Activated CD8-positive, alpha-beta T cell treated with anti-CD3 and anti-CD28 coated beads, Interleukin-2, amount 10 ng/mL, durations not matched to agents 7 days and 5 days (primary cell): Measurements from ENCODE around the gene KMO. TPM values are rescaled to one million over a fixed set of nuclear protein-coding genes. Genes with fewer than 3 reads are reported as not detected.

Source experiments
- ATAC-seq: fragments of 150-1000 bp; cut with Tn5 transposase; one replicate; pipeline ENCODE4 v1.10.0; 2021; ENCODE audit warnings: moderate library complexity
- CTCF ChIA-PET: fragments of 350-600 bp; sonication (Branson Sonifier 250); formaldehyde crosslinking; loops from one replicate; lab custom pipeline; 2021; ENCODE audit warnings: antibody characterized with exemption; lab: Charles Lee
- POLR2A ChIA-PET: fragments of 350-600 bp; sonication (Branson Sonifier 250); formaldehyde crosslinking; loops from one replicate; lab custom pipeline; 2021; ENCODE audit warnings: antibody characterized with exemption; lab: Charles Lee
- DNase-seq: peaks from one replicate; pipeline ENCODE4 v3.0.0-alpha.2; 2020
- H3K27ac Mint-ChIP-seq: one replicate; pipeline ENCODE4 v1.8.0; 2021; ENCODE audit warnings: mild to moderate bottlenecking, mixed read lengths
- H3K27me3 Mint-ChIP-seq: one replicate; pipeline ENCODE4 v1.8.0; 2021; ENCODE audit warnings: low read depth, mixed read lengths
- H3K36me3 Mint-ChIP-seq: one replicate; pipeline ENCODE4 v1.8.0; 2021; ENCODE audit warnings: low read depth, mixed read lengths
- H3K4me1 Mint-ChIP-seq: one replicate; pipeline ENCODE4 v1.8.0; 2021; ENCODE audit warnings: low read depth, mixed read lengths
- H3K4me3 Mint-ChIP-seq: one replicate; pipeline ENCODE4 v1.8.0; 2021; ENCODE audit warnings: mild to moderate bottlenecking, mixed read lengths
- H3K9me3 Mint-ChIP-seq: one replicate; pipeline ENCODE4 v1.8.0; 2022; ENCODE audit warnings: mixed read lengths; ENCODE audit not compliant: insufficient read depth
- total RNA-seq, 2 experiments: library from RNA; stranded (reverse); gene quantifications; one replicate each; pipeline ENCODE4 v1.2.3, GENCODE V29; 2021

KMO gene
- total RNA-seq, 2 experiments from 2014 or later = not detected

DNA sequence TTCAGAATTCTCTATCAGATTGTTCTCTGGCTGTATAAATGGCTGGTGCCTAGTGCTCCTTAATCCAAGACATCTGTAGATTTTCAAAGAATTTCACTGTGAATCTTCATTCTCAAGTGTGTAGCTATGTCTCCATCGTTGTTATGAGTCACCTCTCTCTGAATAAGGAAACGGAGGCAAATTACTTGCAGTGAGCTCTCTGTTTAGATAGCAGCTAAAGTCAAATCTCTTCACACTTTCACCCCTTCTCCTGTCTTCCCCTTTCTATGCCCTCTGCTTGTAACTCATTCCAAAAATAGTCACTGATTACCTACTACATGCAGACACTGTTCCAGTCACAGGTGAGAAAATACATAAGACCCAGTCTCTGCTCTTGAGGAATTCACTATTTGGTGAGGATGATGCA, 68.3 kb downstream of the KMO start:
- peaks cover 5% of the 10 kb centered on the region for H3K36me3 Mint-ChIP-seq
- H3K4me1 Mint-ChIP-seq = no peaks in the 10 kb centered on the region
- ATAC-seq (no peak), DNase-seq (no peak)
- no peak overlapping the region for H3K27ac Mint-ChIP-seq
- ChIA-PET POLR2A (no interaction called here), CTCF (interaction anchor here (1.0 kb wide), 1 partner anchor 10 kb away, joined by 3 read pairs; no protein-coding TSS in a partner anchor)
- no peak overlapping the region for H3K4me3 Mint-ChIP-seq
- no peaks in the 10 kb centered on the region for H3K27me3 Mint-ChIP-seq
- no peaks in the 10 kb centered on the region for H3K9me3 Mint-ChIP-seq

DNA sequence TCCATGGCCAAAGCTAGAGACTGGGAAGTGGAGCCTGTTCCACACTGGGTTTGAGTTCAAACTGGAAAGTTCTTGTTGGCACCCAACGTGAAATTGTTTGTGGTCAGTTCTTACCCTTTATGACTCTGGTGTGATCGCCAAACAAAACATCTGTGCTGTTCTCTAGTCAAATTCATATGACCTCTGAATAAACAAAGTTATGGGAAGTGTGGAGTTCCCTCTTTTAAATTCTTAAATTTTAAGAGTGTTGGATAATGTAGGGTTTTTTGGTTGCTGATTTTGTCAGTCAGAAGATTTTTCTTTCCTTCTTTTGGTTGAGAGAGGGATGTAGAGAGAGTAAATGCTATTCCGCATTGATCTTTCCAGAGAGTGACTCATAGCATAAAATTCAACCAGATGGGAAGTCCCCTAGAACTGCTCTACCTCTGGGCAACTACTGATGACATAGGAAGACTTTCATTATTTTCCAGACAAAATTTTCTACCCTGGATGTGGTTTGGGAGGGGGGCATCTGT, 71.6 kb downstream of the KMO start:
- Mint-ChIP-seq H3K27ac (no peak overlapping the region), H3K9me3 (no peaks in the 10 kb centered on the region), H3K36me3 (peaks cover 5% of the 10 kb centered on the region), H3K4me1 (no peaks in the 10 kb centered on the region), H3K27me3 (no peaks in the 10 kb centered on the region), H3K4me3 (no peak overlapping the region)
- POLR2A ChIA-PET = no interaction called here
- no peak for DNase-seq
- ATAC-seq = no peak
- CTCF ChIA-PET = no interaction called here

DNA sequence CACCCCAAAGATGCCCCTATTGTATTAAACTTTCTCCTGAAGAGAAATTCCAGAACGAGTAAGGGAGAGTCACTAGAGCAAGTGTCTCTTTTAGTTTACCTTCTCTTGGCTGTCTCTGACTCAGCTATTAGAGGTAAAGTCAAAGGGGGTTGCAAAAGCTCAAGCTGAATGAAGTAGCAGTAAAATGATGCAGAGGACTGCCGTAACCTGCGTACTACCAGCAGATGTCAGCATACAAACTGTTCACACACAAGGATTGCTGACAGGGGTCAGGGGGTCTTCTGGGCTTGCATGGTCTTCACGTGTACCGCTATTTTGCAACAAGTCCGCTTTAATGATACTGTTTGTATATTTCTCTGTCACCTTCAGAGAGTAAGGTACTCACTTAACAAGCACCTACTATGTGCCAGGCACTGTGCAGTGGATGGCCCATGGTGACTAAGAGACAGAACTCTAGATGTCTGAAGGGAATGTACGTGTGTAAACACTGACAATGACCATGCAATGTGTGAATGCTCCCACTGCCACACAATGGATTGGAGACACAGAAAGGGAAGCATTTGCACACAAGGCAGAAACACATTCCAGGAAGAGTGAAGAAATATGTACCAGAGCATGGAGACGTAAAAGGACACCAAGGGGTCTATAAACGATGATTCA, 73.1 kb downstream of the KMO start:
- ChIA-PET CTCF (interaction anchor here (0.7 kb wide), 1 partner anchor 24 kb away, joined by 3 read pairs; no protein-coding TSS in a partner anchor), POLR2A (no interaction called here)
- no peak overlapping the region for H3K4me3 Mint-ChIP-seq
- peaks cover 5% of the 10 kb centered on the region for H3K36me3 Mint-ChIP-seq
- no peak for ATAC-seq
- H3K27me3 Mint-ChIP-seq = no peaks in the 10 kb centered on the region
- H3K9me3 Mint-ChIP-seq = no peaks in the 10 kb centered on the region
- no peak for DNase-seq
- H3K4me1 Mint-ChIP-seq = no peaks in the 10 kb centered on the region
- no peak overlapping the region for H3K27ac Mint-ChIP-seq

DNA sequence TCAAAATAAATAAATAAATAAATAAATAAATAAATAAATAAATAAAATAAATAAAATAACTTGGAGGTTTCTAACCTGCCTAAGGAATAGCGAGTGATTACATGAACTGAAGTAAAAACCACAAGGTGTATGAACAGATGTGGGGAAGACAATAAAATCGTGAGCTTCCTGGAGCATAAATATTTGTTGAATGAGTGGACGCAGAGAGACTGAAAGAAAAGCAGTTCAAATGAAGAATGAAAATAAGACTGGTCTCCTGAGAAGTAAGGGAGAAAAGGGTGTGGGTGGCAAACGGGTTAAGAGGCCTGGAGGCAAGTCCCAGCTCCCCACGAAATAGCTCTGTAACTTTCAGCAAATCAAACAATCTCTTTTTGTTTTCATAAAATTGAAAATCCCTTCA, 74.4 kb downstream of the KMO start:
- ATAC-seq = no peak
- CTCF ChIA-PET = interaction anchor here (0.7 to 1.2 kb wide), 4 partner anchors 8 to 229 kb away, joined by 3 read pairs; no protein-coding TSS in a partner anchor
- H3K27ac Mint-ChIP-seq = no peak overlapping the region

DNA sequence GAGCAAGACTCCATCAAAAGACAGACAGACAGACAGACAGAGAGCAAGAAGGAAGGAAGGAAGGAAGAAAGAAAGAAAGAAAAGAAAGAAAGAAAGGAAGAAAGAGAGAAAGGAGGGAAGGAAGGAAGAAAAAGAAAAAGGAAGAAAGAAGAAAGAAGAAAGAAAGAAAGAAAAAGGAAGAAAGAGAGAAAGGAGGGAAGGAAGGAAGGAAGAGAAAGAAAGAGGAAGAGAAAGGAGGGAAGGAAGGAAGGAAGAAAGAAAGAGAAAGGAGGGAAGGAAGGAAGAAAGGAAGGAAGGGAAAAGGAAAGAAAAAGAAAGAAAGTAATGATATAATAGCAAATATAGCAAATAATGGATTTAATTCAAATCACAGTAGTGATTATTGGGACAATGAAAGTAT, 75.3 kb downstream of the KMO start:
- DNase-seq = no peak
- ChIA-PET POLR2A (interaction anchor here (0.7 kb wide), 1 partner anchor 742 kb away, joined by 3 read pairs; no protein-coding TSS in a partner anchor), CTCF (no interaction called here)
- Mint-ChIP-seq H3K4me3 (no peak overlapping the region), H3K27ac (no peak overlapping the region), H3K4me1 (no peaks in the 10 kb centered on the region), H3K9me3 (no peaks in the 10 kb centered on the region), H3K27me3 (no peaks in the 10 kb centered on the region), H3K36me3 (peaks cover 2% of the 10 kb centered on the region)
- ATAC-seq = no peak

More for the DNA sequence above, 74.4 kb downstream of the KMO start:
- H3K36me3 Mint-ChIP-seq = peaks cover 5% of the 10 kb centered on the region
- no peaks in the 10 kb centered on the region for H3K9me3 Mint-ChIP-seq
- no peak overlapping the region for H3K4me3 Mint-ChIP-seq
- no peaks in the 10 kb centered on the region for H3K27me3 Mint-ChIP-seq
- POLR2A ChIA-PET = no interaction called here
- no peak for DNase-seq
- no peaks in the 10 kb centered on the region for H3K4me1 Mint-ChIP-seq

DNA sequence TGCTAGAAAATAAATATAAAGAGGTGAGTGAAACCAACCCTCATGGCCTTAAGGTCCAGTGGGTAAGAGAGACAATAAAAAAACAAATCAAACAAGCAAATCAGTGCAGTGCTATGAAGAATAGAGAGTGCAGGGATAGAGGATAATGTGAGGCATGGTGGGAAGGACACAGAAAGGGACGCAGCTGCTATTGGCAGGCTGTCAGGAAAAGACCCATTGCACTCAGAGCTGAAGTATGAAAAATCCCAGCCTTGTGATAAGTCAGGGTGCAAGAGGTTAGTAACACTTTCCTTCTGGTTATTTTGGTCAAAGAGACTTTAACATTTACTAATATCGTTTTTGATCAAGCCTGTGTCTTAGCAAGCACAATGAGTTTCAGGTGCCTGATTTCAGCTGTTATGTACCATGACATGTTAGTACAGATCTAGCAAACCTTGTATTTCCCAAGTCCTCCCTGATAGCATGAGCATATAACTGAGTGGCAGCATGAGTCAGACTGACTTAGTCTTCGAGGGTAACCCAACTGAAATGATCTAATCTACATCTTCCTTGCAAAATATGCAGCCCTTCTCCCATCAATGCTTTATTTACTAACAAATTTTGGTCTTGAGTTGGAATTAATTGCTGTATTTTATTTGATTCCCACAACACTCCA, 76.3 kb downstream of the KMO start:
- POLR2A ChIA-PET = no interaction called here
- H3K9me3 Mint-ChIP-seq = no peaks in the 10 kb centered on the region
- peaks cover 4% of the 10 kb centered on the region for H3K4me1 Mint-ChIP-seq

GRCh38 chr1:241610056-241610815, 78.1 kb downstream of the KMO start:
- DNase-seq = no peak
- Mint-ChIP-seq H3K36me3 (no peaks in the 10 kb centered on the region), H3K4me3 (no peak overlapping the region), H3K27ac (no peak overlapping the region), H3K4me1 (peaks cover 6% of the 10 kb centered on the region), H3K9me3 (no peaks in the 10 kb centered on the region), H3K27me3 (no peaks in the 10 kb centered on the region)
- POLR2A ChIA-PET = no interaction called here
- no peak for ATAC-seq
- CTCF ChIA-PET = interaction anchor here (0.6 to 5.0 kb wide), 32 partner anchors 8 to 388 kb away, joined by 3 to 57 read pairs (median 4); partner anchors contain the start of genes EXO1 and MAP1LC3C

More for the DNA sequence above, 76.3 kb downstream of the KMO start:
- ATAC-seq (no peak), DNase-seq (no peak)
- Mint-ChIP-seq H3K27ac (no peak overlapping the region), H3K4me3 (no peak overlapping the region), H3K36me3 (peaks cover 2% of the 10 kb centered on the region), H3K27me3 (no peaks in the 10 kb centered on the region)
- CTCF ChIA-PET = interaction anchor here (0.8 to 5.0 kb wide), 2 partner anchors 18 to 124 kb away, joined by 3 to 57 read pairs; no protein-coding TSS in a partner anchor

DNA sequence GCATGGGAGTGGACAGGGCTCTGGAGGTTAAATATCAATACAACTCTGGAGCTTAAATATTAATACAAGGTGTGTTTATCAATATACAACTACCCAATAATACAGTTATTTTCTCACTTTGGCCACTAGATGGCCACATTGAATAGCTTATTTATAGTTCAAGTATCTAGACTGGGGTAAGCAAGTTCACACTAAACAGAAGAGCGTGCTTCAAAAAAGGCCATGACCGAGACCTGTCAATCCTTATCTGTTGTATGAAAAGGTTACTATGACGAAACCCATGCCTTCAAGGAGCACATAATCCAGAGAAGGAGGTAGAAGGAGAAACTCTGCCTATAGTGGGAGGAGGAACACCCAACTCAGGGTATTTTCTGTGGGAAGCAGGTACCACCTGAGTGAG, 78.9 kb downstream of the KMO start:
- Mint-ChIP-seq H3K4me1 (peaks cover 6% of the 10 kb centered on the region), H3K27me3 (no peaks in the 10 kb centered on the region), H3K9me3 (no peaks in the 10 kb centered on the region), H3K4me3 (no peak overlapping the region), H3K27ac (no peak overlapping the region), H3K36me3 (no peaks in the 10 kb centered on the region)
- peak; percentile 86 for ATAC-seq
- ChIA-PET POLR2A (no interaction called here), CTCF (interaction anchor here (0.6 to 5.0 kb wide), 39 partner anchors 9 to 387 kb away, joined by 3 to 57 read pairs (median 4); partner anchors contain the start of genes EXO1, KMO and MAP1LC3C)
- no peak for DNase-seq

DNA sequence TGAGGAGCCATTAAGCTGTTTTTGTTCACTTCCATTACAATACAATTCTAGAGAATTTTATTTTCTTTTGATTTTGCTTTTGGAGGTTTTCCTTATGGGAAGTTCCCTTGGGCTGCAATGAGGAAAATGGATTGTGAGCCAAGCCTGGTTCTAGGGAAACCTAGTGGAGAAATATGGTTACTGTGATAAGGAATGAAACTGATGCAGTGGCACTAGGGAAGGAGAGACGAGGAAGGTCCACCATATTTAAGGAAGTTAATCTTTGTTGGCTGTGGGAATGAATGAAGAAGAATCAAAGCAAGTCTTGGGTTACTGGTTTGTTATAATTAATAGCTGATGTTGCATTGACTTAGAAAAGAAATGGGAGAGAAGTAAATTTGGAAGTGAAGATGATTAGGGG, 79.6 kb downstream of the KMO start:
- Mint-ChIP-seq H3K4me1 (peaks cover 6% of the 10 kb centered on the region), H3K27me3 (no peaks in the 10 kb centered on the region), H3K36me3 (no peaks in the 10 kb centered on the region), H3K27ac (no peak overlapping the region), H3K9me3 (no peaks in the 10 kb centered on the region), H3K4me3 (no peak overlapping the region)
- ATAC-seq = no peak
- DNase-seq = no peak
- ChIA-PET CTCF (interaction anchor here (0.6 to 5.0 kb wide), 27 partner anchors 9 to 387 kb away, joined by 3 to 57 read pairs (median 4); partner anchors contain the start of genes KMO and MAP1LC3C), POLR2A (interaction anchor here (1.1 kb wide), 1 partner anchor 236 kb away, joined by 3 read pairs; no protein-coding TSS in a partner anchor)

DNA sequence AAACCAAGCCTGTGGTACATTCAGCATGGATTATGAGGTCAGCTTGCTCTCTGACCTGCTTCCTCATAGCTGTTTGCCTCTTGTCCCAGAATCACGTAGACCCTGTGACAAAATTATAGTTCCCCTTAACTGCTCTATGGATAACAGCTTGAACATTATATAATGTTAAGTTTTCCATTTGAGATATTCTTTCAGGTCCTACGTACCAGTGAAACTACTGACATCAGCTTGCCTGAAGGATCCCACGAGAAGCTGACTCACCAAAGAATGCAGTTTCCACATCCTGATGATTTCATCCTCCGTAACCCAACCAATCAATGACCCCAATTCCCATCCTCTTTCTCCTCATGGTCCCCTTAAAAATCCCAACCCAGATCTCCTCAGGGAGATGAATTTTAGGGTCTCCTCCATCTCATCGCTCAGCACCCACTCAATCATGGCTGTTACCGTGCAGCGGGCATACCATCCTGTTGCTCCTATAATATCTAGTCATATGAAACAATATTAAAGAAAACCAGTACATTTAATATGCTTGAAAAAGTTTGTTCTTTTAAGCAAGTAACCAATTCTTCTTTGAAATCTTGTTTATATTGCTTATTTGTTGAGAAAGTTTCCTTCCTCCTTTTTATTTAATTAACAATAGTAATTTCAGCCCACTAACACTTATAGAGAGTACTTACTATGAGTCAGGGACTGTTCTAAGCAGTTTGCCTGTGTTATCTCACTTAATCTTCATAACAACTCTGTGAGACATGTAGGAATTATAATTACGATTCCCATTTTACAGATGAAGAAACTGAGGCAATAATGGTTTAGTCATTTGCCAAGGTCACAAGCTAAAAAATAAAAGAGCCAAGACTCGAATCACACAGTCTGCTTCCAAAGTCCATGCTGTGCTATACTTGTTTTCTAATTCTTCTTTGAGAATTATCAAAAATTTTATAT, 80.6 kb downstream of the KMO start:
- peaks cover 6% of the 10 kb centered on the region for H3K4me1 Mint-ChIP-seq
- POLR2A ChIA-PET = interaction anchor here (1.1 kb wide), 1 partner anchor 235 kb away, joined by 3 read pairs; no protein-coding TSS in a partner anchor
- H3K4me3 Mint-ChIP-seq = no peak overlapping the region
- H3K9me3 Mint-ChIP-seq = no peaks in the 10 kb centered on the region
- no peaks in the 10 kb centered on the region for H3K27me3 Mint-ChIP-seq
- no peak overlapping the region for H3K27ac Mint-ChIP-seq
- CTCF ChIA-PET = interaction anchor here (0.9 to 5.0 kb wide), 12 partner anchors 9 to 385 kb away, joined by 3 to 57 read pairs (median 4); partner anchors contain the start of gene KMO
- no peaks in the 10 kb centered on the region for H3K36me3 Mint-ChIP-seq
- DNase-seq (no peak), ATAC-seq (no peak)
